Endodermal cell (in vitro differentiated cells): Measurements from ENCODE around the gene UMAD1. TPM values are rescaled to one million over a fixed set of nuclear protein-coding genes. Genes with fewer than 3 reads are reported as not detected.

Experiments used
- DNase-seq: peaks from one replicate; pipeline ENCODE4 v3.0.0-alpha.2; 2017
- H3K27ac ChIP-seq: 2 replicates; pipeline ENCODE4 v1.5.1; 2013; ENCODE audit warnings: mild to moderate bottlenecking, low read depth, low read length, moderate library complexity
- H3K27me3 ChIP-seq: 2 replicates; pipeline ENCODE4 v1.6.1; 2013; ENCODE audit warnings: mild to moderate bottlenecking, low read length, moderate library complexity; ENCODE audit not compliant: insufficient read depth, control insufficient read depth, poor library complexity, severe bottlenecking
- H3K36me3 ChIP-seq: 2 replicates; pipeline ENCODE4 v1.7.0; 2013; ENCODE audit warnings: mild to moderate bottlenecking, low read length, moderate library complexity; ENCODE audit not compliant: control insufficient read depth, insufficient read depth
- H3K4me1 ChIP-seq: one replicate; pipeline ENCODE4 v1.7.0; 2013; ENCODE audit warnings: low read length; ENCODE audit not compliant: control insufficient read depth, insufficient read depth
- H3K4me3 ChIP-seq: 2 replicates; pipeline ENCODE4 v1.5.1; 2013; ENCODE audit warnings: mild to moderate bottlenecking, low read length, moderate library complexity
- H3K9ac ChIP-seq: 2 replicates; pipeline ENCODE4 v1.6.1; 2013; ENCODE audit warnings: mild to moderate bottlenecking, low read length, moderate library complexity; ENCODE audit not compliant: poor library complexity, severe bottlenecking; ENCODE audit errors: extremely low read depth
- H3K9me3 ChIP-seq: 2 replicates; pipeline ENCODE4 v1.6.1; 2013; ENCODE audit warnings: mild to moderate bottlenecking, low read length, moderate library complexity; ENCODE audit not compliant: control insufficient read depth
- H3K27ac Mint-ChIP-seq: 2 replicates; pipeline ENCODE4 v1.8.0; 2020; ENCODE audit warnings: mixed read lengths
- H3K27me3 Mint-ChIP-seq: 2 replicates; pipeline ENCODE4 v1.8.0; 2021; ENCODE audit warnings: mild to moderate bottlenecking, mixed read lengths; ENCODE audit not compliant: insufficient read depth
- H3K36me3 Mint-ChIP-seq: 2 replicates; pipeline ENCODE4 v1.8.0; 2020; ENCODE audit warnings: low read depth, mixed read lengths
- H3K4me1 Mint-ChIP-seq: 2 replicates; pipeline ENCODE4 v1.8.0; 2020; ENCODE audit warnings: mixed read lengths
- H3K4me3 Mint-ChIP-seq: 2 replicates; pipeline ENCODE4 v1.8.0; 2020; ENCODE audit warnings: mild to moderate bottlenecking, moderate library complexity, mixed read lengths
- H3K9me3 Mint-ChIP-seq: 2 replicates; pipeline ENCODE4 v1.8.0; 2020; ENCODE audit warnings: mild to moderate bottlenecking, mixed read lengths
- CTCF ChIP-seq: fragments of 200-600 bp; sonication (generic); conservative IDR thresholded peaks from 2 replicates; pipeline ENCODE4 v1.5.0; 2021; ENCODE audit warnings: antibody characterized with exemption, mild to moderate bottlenecking
- WGBS, 2 experiments: methylation state at CpG; one replicate each; pipeline versions ENCODE4 v1.1.5 to v1.1.7; 2013; ENCODE audit warnings: missing lambda C conversion rate in 2 of 2, mixed read lengths in 1 of 2; ENCODE audit not compliant: insufficient coverage in 1 of 2, insufficient read length in 1 of 2; 5-methylcytosine and 5-hydroxymethylcytosine counted together
- total RNA-seq, 2 donors: library from RNA; stranded (reverse); fragmentation: NEBNext Ultra II Directional in 1 of 2; extraction: Animal tissue kit (Norgen Biotek cat#: 25700) in 1 of 2; gene quantifications; 2 replicates in 1 of 2; 3 replicates in 1 of 2; pipeline ENCODE4 v1.2.1, GENCODE V29; 2021

Gene UMAD1
- total RNA-seq, 2 donors from 2014 or later, result 9.7 to 10.3 TPM

GRCh38 chr7:7607010-7607409 lies 33.5 kb upstream of the UMAD1 start:
- peaks cover 19% of the 10 kb centered on the region for H3K36me3 Mint-ChIP-seq
- H3K27me3 Mint-ChIP-seq, result no peaks in the 10 kb centered on the region
- no peaks in the 10 kb centered on the region for H3K9me3 Mint-ChIP-seq
- H3K36me3 ChIP-seq, result peaks cover 40% of the 10 kb centered on the region
- no peak overlapping the region for H3K27ac ChIP-seq
- no peaks in the 10 kb centered on the region for H3K9me3 ChIP-seq
- no peak overlapping the region for H3K4me3 ChIP-seq
- 78 to 95% methylated on average over 2 to 3 of the region's 3 CpGs for WGBS, 2 experiments
- no peak overlapping the region for H3K27ac Mint-ChIP-seq
- no peaks in the 10 kb centered on the region for H3K4me1 Mint-ChIP-seq
- no peaks in the 10 kb centered on the region for H3K4me1 ChIP-seq
- TF ChIP-seq CTCF, result no peak
- H3K4me3 Mint-ChIP-seq, result no peak overlapping the region
- H3K9ac ChIP-seq, result no peak overlapping the region
- no peak for DNase-seq
- H3K27me3 ChIP-seq, result no peaks in the 10 kb centered on the region

GRCh38 chr7:7609330-7609729 lies 31.2 kb upstream of the UMAD1 start:
- no peak for DNase-seq
- Histone ChIP-seq H3K4me1 (no peaks in the 10 kb centered on the region), H3K36me3 (peaks cover 40% of the 10 kb centered on the region), H3K4me3 (no peak overlapping the region), H3K27me3 (no peaks in the 10 kb centered on the region), H3K9me3 (no peaks in the 10 kb centered on the region), H3K9ac (no peak overlapping the region), H3K27ac (no peak overlapping the region)
- WGBS, 2 experiments, result 89% methylated on average over 2 of the region's 2 CpGs; no CpG with 5 or more reads in 1 of the 2 experiments
- no peak for TF ChIP-seq CTCF
- Mint-ChIP-seq H3K4me1 (no peaks in the 10 kb centered on the region), H3K4me3 (no peak overlapping the region), H3K27ac (no peak overlapping the region), H3K27me3 (no peaks in the 10 kb centered on the region), H3K36me3 (peaks cover 19% of the 10 kb centered on the region), H3K9me3 (no peaks in the 10 kb centered on the region)

- H3K27ac Mint-ChIP-seq, result no peak overlapping the region
- WGBS, 2 experiments, result 100% methylated on average over 1 of the region's 1 CpG; no CpG with 5 or more reads in 1 of the 2 experiments
- H3K4me3 ChIP-seq, result no peak overlapping the region
- H3K9me3 ChIP-seq, result no peaks in the 10 kb centered on the region
- H3K27me3 Mint-ChIP-seq, result peaks cover 2% of the 10 kb centered on the region
- DNase-seq, result no peak
- H3K9me3 Mint-ChIP-seq, result no peaks in the 10 kb centered on the region
- H3K4me1 Mint-ChIP-seq, result no peaks in the 10 kb centered on the region
- H3K9ac ChIP-seq, result no peak overlapping the region
- TF ChIP-seq CTCF, result no peak
- no peaks in the 10 kb centered on the region for H3K27me3 ChIP-seq
- H3K36me3 ChIP-seq, result peaks cover 24% of the 10 kb centered on the region
- no peak overlapping the region for H3K27ac ChIP-seq
- peaks cover 5% of the 10 kb centered on the region for H3K36me3 Mint-ChIP-seq
- no peak overlapping the region for H3K4me3 Mint-ChIP-seq
- no peaks in the 10 kb centered on the region for H3K4me1 ChIP-seq
Observed at GRCh38 chr7:7612519-7612918, 28.0 kb upstream of the UMAD1 start.
